CD4-positive, alpha-beta memory T cell (primary cell): ENCODE data around the gene KRTAP4-8. TPM values are rescaled to one million over a fixed set of nuclear protein-coding genes. Genes with fewer than 3 reads are reported as not detected.
"Not testable (repeated sequence)": the region's sequence is repeated elsewhere in the genome, so short reads cannot be mapped to it uniquely, and the experiment has no call there.

ENCODE experiments used
- CTCF ChIA-PET: fragments of 350-600 bp; sonication (Branson Sonifier 250); formaldehyde crosslinking; loops from one replicate; lab custom pipeline; 2021; ENCODE audit warnings: inconsistent platforms; ENCODE audit not compliant: partially characterized antibody; lab: Charles Lee
- POLR2A ChIA-PET: fragments of 350-600 bp; sonication (Branson Sonifier 250); formaldehyde crosslinking; loops from one replicate; lab custom pipeline; 2021; ENCODE audit not compliant: partially characterized antibody; lab: Charles Lee
- DNase-seq, 5 donors: peaks; one replicate each; pipeline versions ENCODE4 v3.0.0 to v3.0.0-alpha.2; 2020 to 2022; ENCODE audit warnings: mixed read lengths in 1 of 5
- H3K27ac ChIP-seq: one replicate; pipeline ENCODE4 v1.7.0; 2013; ENCODE audit warnings: low read depth, low read length
- H3K27me3 ChIP-seq: 2 replicates; pipeline ENCODE4 v1.7.0; 2013; ENCODE audit warnings: mild to moderate bottlenecking, low read length, moderate library complexity; ENCODE audit not compliant: insufficient read depth
- H3K36me3 ChIP-seq: 2 replicates; pipeline ENCODE4 v1.7.0; 2013; ENCODE audit warnings: mild to moderate bottlenecking, low read length, moderate library complexity; ENCODE audit not compliant: insufficient read depth
- H3K4me1 ChIP-seq: 2 replicates; pipeline ENCODE4 v1.7.0; 2013; ENCODE audit warnings: mild to moderate bottlenecking, low read length, moderate library complexity; ENCODE audit not compliant: insufficient read depth
- H3K4me3 ChIP-seq, 2 donors: one replicate each; pipeline ENCODE4 v1.7.0; 2013; ENCODE audit warnings: low read length in 2 of 2, mild to moderate bottlenecking in 1 of 2
- H3K9me3 ChIP-seq, 2 donors: one replicate each; pipeline ENCODE4 v1.7.0; 2013; ENCODE audit warnings: low read length in 2 of 2, control low read depth in 1 of 2; ENCODE audit not compliant: control insufficient read depth in 1 of 2
- H3K27ac Mint-ChIP-seq, 7 donors: one replicate each; pipeline ENCODE4 v1.8.0; 2020 to 2021; ENCODE audit warnings: mixed read lengths in 7 of 7, mild to moderate bottlenecking in 6 of 7, inconsistent platforms in 3 of 7, moderate library complexity in 3 of 7
- H3K27me3 Mint-ChIP-seq, 2 donors: one replicate each; pipeline ENCODE4 v1.8.0; 2020 to 2021; ENCODE audit warnings: mixed read lengths in 2 of 2
- H3K36me3 Mint-ChIP-seq, 2 donors: one replicate each; pipeline ENCODE4 v1.8.0; 2020 to 2021; ENCODE audit warnings: mixed read lengths in 2 of 2, inconsistent platforms in 1 of 2, mild to moderate bottlenecking in 1 of 2
- H3K4me1 Mint-ChIP-seq, 4 donors: one replicate each; pipeline ENCODE4 v1.8.0; 2020 to 2021; ENCODE audit warnings: mixed read lengths in 4 of 4, mild to moderate bottlenecking in 1 of 4
- H3K4me3 Mint-ChIP-seq, 8 donors: one replicate each; pipeline ENCODE4 v1.8.0; 2020 to 2021; ENCODE audit warnings: mixed read lengths in 8 of 8, mild to moderate bottlenecking in 7 of 8, moderate library complexity in 6 of 8, inconsistent platforms in 3 of 8
- H3K9me3 Mint-ChIP-seq, 8 donors: one replicate each; pipeline ENCODE4 v1.8.0; 2020 to 2021; ENCODE audit warnings: mixed read lengths in 8 of 8, mild to moderate bottlenecking in 5 of 8, inconsistent platforms in 3 of 8, moderate library complexity in 1 of 8
- intact Hi-C: fragments of 100-400 bp; cut with micrococcal nuclease; formaldehyde crosslinking; loops from one replicate; pipeline ENCODE4 v1.15.1; 2023
- polyA plus RNA-seq, 2 donors: library from polyadenylated mRNA; unstranded; fragments of 300-500 nt; fragmentation: Illumina TruSeq; gene quantifications; one replicate each; pipeline ENCODE4 v1.2.3, GENCODE V29; 2021
- total RNA-seq, 2 experiments: library from RNA; stranded (reverse); gene quantifications; one replicate each; pipeline ENCODE4 v1.2.3, GENCODE V29; 2021

Gene KRTAP4-8
- total and polyA plus RNA-seq, 4 experiments from 2014 or later, result not detected

DNA sequence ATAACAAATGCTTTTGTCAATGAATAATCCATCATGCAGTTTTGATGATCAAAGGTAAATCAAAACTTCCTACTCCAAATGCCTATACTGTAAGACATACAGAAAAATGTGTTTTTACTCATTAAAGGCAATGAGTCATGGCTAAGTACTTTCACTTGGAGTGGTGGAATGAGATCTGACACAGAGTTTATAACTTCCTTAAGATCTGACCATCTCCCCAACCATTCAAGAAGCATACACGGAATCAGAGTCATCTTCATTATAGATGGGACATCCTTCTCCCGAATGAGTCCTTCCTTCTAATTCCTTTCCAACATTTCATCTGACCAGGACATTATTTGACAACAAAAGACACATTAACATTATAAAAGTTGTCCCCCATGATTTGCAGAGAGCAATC lies 14.5 kb downstream of the KRTAP4-8 start:
- H3K36me3 Mint-ChIP-seq, H3K36me3 ChIP-seq, H3K27me3 Mint-ChIP-seq, H3K4me3 Mint-ChIP-seq, POLR2A ChIA-PET, H3K9me3 ChIP-seq, H3K27ac ChIP-seq, H3K4me1 Mint-ChIP-seq, H3K9me3 Mint-ChIP-seq, H3K4me3 ChIP-seq, H3K27ac Mint-ChIP-seq, DNase-seq, H3K27me3 ChIP-seq, CTCF ChIA-PET, intact Hi-C loops, H3K4me1 ChIP-seq: not testable (repeated sequence)

- H3K27ac Mint-ChIP-seq, result no peak overlapping the region
- H3K9me3 ChIP-seq, result no peaks in the 10 kb centered on the region
- no peak overlapping the region for H3K4me3 Mint-ChIP-seq
- no peak overlapping the region for H3K27ac ChIP-seq
- DNase-seq, result no peak
- H3K4me1 ChIP-seq, result no peaks in the 10 kb centered on the region
- peaks cover 7 to 10% of the 10 kb centered on the region in 2 donors for H3K27me3 Mint-ChIP-seq
- H3K27me3 ChIP-seq, result no peaks in the 10 kb centered on the region
- intact Hi-C loops, result no loop called here
- ChIA-PET CTCF (no interaction called here), POLR2A (no interaction called here)
- no peaks in the 10 kb centered on the region for H3K4me1 Mint-ChIP-seq
- H3K36me3 ChIP-seq, result no peaks in the 10 kb centered on the region
- H3K4me3 ChIP-seq, result no peak overlapping the region
- no peaks in the 10 kb centered on the region for H3K36me3 Mint-ChIP-seq
- peaks cover 0 to 2% (median 0%) of the 10 kb centered on the region in 8 donors for H3K9me3 Mint-ChIP-seq
Measured at GRCh38 chr17:41082626-41083025, 15.3 kb downstream of the KRTAP4-8 start.

DNA sequence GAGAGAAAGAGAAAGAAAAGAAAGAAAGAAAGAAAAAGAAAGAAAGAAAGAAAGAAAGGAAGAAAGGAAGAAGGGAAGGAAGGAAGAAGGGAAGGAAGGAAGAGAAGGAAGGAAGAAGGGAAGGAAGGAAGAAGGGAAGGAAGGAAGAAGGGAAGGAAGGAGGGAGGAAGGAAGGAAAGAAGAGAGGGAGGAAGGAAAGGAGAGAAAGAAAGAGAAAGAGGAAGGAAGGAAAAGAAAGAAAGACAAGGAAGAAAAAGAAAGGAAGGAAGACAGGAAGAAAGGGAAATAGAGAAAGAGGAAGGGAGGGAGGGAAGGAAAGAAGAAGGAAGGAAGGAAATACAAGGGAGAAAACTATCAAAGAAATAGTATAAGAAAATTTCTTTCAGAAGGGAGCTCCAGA lies 21.2 kb downstream of the KRTAP4-8 start:
- H3K4me1 Mint-ChIP-seq, result no peaks in the 10 kb centered on the region
- POLR2A ChIA-PET, result no interaction called here
- intact Hi-C loops, result no loop called here

GRCh38 chr17:41073676-41074075 lies 24.3 kb downstream of the KRTAP4-8 start:
- H3K4me3 Mint-ChIP-seq, result no peak overlapping the region
- peaks cover 0 to 4% (median 0%) of the 10 kb centered on the region in 8 donors for H3K9me3 Mint-ChIP-seq
- Histone ChIP-seq H3K4me3 (no peak overlapping the region), H3K36me3 (no peaks in the 10 kb centered on the region), H3K27me3 (peaks cover 3% of the 10 kb centered on the region), H3K9me3 (no peaks in the 10 kb centered on the region), H3K27ac (no peak overlapping the region), H3K4me1 (no peaks in the 10 kb centered on the region)
- no peak for DNase-seq
- H3K27me3 Mint-ChIP-seq, result peaks cover 6 to 12% of the 10 kb centered on the region in 2 donors
- no peaks in the 10 kb centered on the region for H3K36me3 Mint-ChIP-seq
- POLR2A ChIA-PET, result no interaction called here
- no peak overlapping the region for H3K27ac Mint-ChIP-seq
- H3K4me1 Mint-ChIP-seq, result no peaks in the 10 kb centered on the region
- intact Hi-C loops, result no loop called here
- CTCF ChIA-PET, result no interaction called here

More for the DNA sequence above, 21.2 kb downstream of the KRTAP4-8 start:
- Histone ChIP-seq H3K27me3 (peaks cover 3% of the 10 kb centered on the region), H3K36me3 (no peaks in the 10 kb centered on the region), H3K4me1 (no peaks in the 10 kb centered on the region), H3K4me3 (no peak overlapping the region), H3K9me3 (no peaks in the 10 kb centered on the region), H3K27ac (no peak overlapping the region)
- no peak for DNase-seq
- CTCF ChIA-PET, result interaction anchor here (1.2 kb wide), 1 partner anchor 246 kb away, joined by 4 read pairs; no protein-coding TSS in a partner anchor
- peaks cover 6 to 12% of the 10 kb centered on the region in 2 donors for H3K27me3 Mint-ChIP-seq
- H3K4me3 Mint-ChIP-seq, result no peak overlapping the region
- H3K27ac Mint-ChIP-seq, result no peak overlapping the region
- no peaks in the 10 kb centered on the region for H3K36me3 Mint-ChIP-seq
- H3K9me3 Mint-ChIP-seq, result peaks cover 0 to 3% (median 0%) of the 10 kb centered on the region in 8 donors

DNA sequence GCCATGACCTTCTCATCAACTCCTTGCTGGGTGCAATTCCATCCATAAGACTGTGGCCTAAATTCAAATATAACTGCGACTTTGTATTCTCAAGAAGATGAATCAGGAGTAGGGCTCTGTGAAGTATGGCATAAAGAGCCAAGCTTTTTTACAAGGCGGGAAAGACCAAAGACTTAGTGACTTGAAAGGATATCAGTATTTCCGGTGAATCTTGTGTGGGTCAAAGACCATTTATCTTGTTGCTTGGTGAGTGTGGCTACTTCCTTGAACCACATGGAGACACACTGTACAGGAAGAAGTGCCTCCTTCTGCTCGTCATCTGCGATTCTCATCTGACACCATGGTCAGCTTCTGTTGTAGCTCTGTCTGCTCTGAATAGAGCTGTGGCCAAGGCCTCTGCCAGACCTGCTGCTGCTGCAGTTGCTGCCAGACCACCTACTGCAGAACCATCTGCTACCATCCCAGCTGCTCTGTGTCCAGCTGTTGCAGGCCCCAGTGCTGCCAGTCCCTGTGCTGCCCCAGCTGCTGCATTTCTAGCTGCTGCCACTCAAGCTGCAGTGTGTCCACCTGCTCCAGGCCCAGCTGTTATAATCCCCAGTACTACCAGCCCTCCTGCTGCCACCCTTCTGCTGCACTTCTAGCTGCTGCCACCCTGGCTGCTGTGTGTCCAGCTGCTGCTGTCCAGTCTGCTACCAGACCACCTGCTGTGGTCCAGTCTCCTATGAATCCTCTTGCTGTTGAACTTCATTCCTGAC lies 26.2 kb downstream of the KRTAP4-8 start:
- intact Hi-C loops, result no loop called here
- no peaks in the 10 kb centered on the region for H3K36me3 ChIP-seq
- DNase-seq, result no peak
- no peak overlapping the region for H3K4me3 ChIP-seq
- no peaks in the 10 kb centered on the region for H3K9me3 ChIP-seq
- Mint-ChIP-seq H3K27me3 (peaks cover 6 to 7% of the 10 kb centered on the region in 2 donors), H3K36me3 (no peaks in the 10 kb centered on the region), H3K27ac (no peak overlapping the region), H3K9me3 (peaks cover 0 to 4% (median 0%) of the 10 kb centered on the region in 8 donors), H3K4me1 (no peaks in the 10 kb centered on the region), H3K4me3 (no peak overlapping the region)
- ChIA-PET POLR2A (no interaction called here), CTCF (interaction anchor here (1.2 kb wide), 1 partner anchor 477 kb away, joined by 3 read pairs; no protein-coding TSS in a partner anchor)
- H3K27ac ChIP-seq, result no peak overlapping the region
- no peaks in the 10 kb centered on the region for H3K4me1 ChIP-seq
- peaks cover 3% of the 10 kb centered on the region for H3K27me3 ChIP-seq

DNA sequence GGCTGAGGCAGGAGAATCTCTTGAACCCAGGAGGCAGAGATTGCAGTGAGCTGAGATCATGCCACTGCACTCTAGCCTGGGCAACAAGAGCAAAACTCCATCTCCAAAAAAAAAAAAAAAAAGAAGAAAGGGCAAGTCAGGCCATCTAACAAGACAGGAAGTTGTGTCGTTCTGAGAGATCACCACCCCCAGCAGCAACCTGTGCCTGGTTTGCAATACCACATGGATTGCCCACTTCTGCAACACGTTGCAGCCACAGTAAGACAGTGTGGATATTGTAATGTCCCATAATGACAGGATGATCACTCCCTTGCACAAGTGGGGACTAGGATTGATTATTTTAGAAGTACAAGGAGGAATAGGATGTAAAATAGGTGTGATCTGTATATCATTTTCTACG lies 28.9 kb downstream of the KRTAP4-8 start:
- Mint-ChIP-seq H3K4me1 (no peaks in the 10 kb centered on the region), H3K4me3 (no peak overlapping the region), H3K27me3 (peaks cover 4 to 7% of the 10 kb centered on the region in 2 donors), H3K27ac (no peak overlapping the region), H3K9me3 (peaks cover 0 to 2% (median 0%) of the 10 kb centered on the region in 8 donors), H3K36me3 (no peaks in the 10 kb centered on the region)
- H3K36me3 ChIP-seq, result no peaks in the 10 kb centered on the region
- intact Hi-C loops, result no loop called here
- no peaks in the 10 kb centered on the region for H3K9me3 ChIP-seq
- H3K27me3 ChIP-seq, result no peaks in the 10 kb centered on the region
- ChIA-PET POLR2A (interaction anchor here (0.7 kb wide), 1 partner anchor 552 kb away, joined by 3 read pairs; no protein-coding TSS in a partner anchor), CTCF (no interaction called here)
- no peak overlapping the region for H3K4me3 ChIP-seq
- no peak for DNase-seq
- no peak overlapping the region for H3K27ac ChIP-seq
- no peaks in the 10 kb centered on the region for H3K4me1 ChIP-seq

GRCh38 chr17:41067281-41067680 lies 30.7 kb downstream of the KRTAP4-8 start:
- Mint-ChIP-seq H3K27me3 (peaks cover 2 to 8% of the 10 kb centered on the region in 2 donors), H3K36me3 (no peaks in the 10 kb centered on the region), H3K4me3 (no peak overlapping the region), H3K4me1 (no peaks in the 10 kb centered on the region), H3K27ac (no peak overlapping the region), H3K9me3 (peaks cover 0 to 2% (median 0%) of the 10 kb centered on the region in 8 donors)
- H3K4me3 ChIP-seq, result no peak overlapping the region
- no peak overlapping the region for H3K27ac ChIP-seq
- H3K9me3 ChIP-seq, result no peaks in the 10 kb centered on the region
- no peaks in the 10 kb centered on the region for H3K4me1 ChIP-seq
- no peaks in the 10 kb centered on the region for H3K36me3 ChIP-seq
- ChIA-PET CTCF (no interaction called here), POLR2A (no interaction called here)
- no peaks in the 10 kb centered on the region for H3K27me3 ChIP-seq
- intact Hi-C loops, result no loop called here
- DNase-seq, result no peak
